Measurements from ENCODE around the gene TMEM176B.

Gene TMEM176B

GRCh38 chr7:150746921-150747320 is 53.2 kb downstream of the TMEM176B start:
- no peak for DNase-seq

- DNase-seq, result no peak
These were observed 54.3 kb downstream of the TMEM176B start for GRCh38 chr7:150745876-150746275.

DNA sequence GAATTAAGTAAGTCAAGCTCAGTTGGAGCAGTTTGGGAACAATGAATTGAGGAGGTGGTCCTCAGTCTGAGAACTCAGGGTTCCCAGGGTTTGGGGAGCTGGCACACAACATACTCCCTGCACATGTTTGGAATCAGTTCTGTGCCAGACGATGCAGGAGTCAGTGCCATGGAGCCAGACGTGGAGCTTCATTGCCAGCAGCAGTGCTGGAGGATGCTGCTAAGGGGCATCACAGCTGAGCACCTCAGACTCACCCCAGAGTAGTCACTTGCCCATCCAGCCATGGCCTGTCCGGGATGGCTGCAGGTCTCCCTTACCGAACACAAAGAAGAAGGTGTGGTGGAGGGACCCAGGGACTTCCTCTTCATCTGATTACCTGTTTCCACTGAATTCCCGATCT is 55.1 kb downstream of the TMEM176B start:
- no peak for DNase-seq

DNA sequence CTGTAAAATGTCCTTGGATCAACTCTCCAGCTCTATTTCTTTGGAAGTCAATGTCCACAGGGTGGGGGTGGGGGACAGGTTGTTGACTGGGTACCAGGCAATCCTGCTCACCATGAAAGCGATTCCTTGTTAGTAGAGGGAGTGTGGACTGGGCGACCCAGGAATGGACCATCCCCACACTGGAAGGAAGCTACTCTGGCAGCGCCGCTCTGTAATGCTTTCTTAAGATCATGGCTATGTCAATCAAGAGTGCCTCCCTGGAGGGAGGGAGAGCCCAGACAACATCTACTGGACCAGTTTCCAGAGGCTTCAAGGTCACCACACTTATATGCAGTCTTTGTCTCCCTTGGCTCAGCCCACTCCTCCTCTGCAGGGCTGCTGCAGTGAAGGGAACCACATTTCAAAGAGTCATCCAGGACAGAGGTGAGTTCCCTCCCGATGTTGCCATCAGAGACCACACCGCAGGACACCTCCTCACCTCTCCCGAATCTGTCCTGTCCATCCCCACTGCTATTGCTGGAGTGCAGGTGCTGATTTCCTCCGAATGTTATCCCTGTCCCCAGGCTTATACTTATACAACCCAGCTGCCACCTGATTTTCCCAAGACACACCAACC is 56.0 kb downstream of the TMEM176B start:
- DNase-seq, result no peak

DNA sequence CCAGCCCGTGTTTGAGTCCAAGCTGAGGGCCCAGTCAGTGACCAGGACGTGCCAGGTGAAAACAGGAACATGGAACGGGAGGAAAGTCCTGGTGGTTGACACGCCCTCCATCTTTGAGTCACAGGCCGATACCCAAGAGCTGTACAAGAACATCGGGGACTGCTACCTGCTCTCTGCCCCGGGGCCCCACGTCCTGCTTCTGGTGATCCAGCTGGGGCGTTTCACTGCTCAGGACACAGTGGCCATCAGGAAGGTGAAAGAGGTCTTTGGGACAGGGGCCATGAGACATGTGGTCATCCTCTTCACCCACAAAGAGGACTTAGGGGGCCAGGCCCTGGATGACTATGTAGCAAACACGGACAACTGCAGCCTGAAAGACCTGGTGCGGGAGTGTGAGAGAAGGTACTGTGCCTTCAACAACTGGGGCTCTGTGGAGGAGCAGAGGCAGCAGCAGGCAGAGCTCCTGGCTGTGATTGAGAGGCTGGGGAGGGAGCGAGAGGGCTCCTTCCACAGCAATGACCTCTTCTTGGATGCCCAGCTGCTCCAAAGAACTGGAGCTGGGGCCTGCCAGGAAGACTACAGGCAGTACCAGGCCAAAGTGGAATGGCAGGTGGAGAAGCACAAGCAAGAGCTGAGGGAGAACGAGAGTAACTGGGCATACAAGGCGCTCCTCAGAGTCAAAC is 57.7 kb downstream of the TMEM176B start:
- DNase-seq, result no peak
